SK-N-MC (cell line): ENCODE results near the gene PCNX2.

Source experiments
- DNase-seq: peaks from one replicate; pipeline ENCODE4 v3.0.0-alpha.2; 2011; ENCODE audit warnings: low read depth, low spot score
- H3K27ac ChIP-seq: fragments of 200-600 bp; sonication (generic); 2 replicates; pipeline ENCODE4 v1.5.1; 2016; ENCODE audit warnings: mixed run types
- H3K36me3 ChIP-seq: fragments of 200-600 bp; sonication (generic); 2 replicates; pipeline ENCODE4 v1.6.1; 2017; ENCODE audit warnings: antibody characterized with exemption, low read length, mixed read lengths; ENCODE audit not compliant: insufficient read depth
- H3K4me3 ChIP-seq: fragments of 200-600 bp; sonication (generic); 2 replicates; pipeline ENCODE4 v1.5.1; 2016
- H3K9ac ChIP-seq: fragments of 200-600 bp; sonication (generic); 2 replicates; pipeline ENCODE4 v1.8.0; 2017; ENCODE audit warnings: mixed run types, mixed read lengths; ENCODE audit not compliant: insufficient read length
- H3K9me3 ChIP-seq: fragments of 200-600 bp; sonication (generic); 2 replicates; pipeline ENCODE4 v1.6.1; 2017; ENCODE audit warnings: low read depth, mild to moderate bottlenecking, antibody characterized with exemption, low read length, moderate library complexity, mixed read lengths
- EZH2 ChIP-seq: fragments of 200-600 bp; sonication (generic); IDR thresholded peaks from one replicate; pipeline ENCODE4 v1.6.1; 2017; ENCODE audit warnings: antibody characterized with exemption
- FOXP2 ChIP-seq: optimal IDR thresholded peaks from 2 replicates; pipeline ENCODE3; 2011; ENCODE audit warnings: mild to moderate bottlenecking, moderate library complexity; ENCODE audit not compliant: insufficient read depth; ENCODE audit errors: extremely low read length, control extremely low read depth
- POLR2AphosphoS5 ChIP-seq: IDR thresholded peaks from 2 replicates; pipeline ENCODE4 v1.6.1; 2012; ENCODE audit warnings: mild to moderate bottlenecking, low read depth, low read length, borderline replicate concordance

Gene PCNX2

GRCh38 chr1:232999956-233000625 is 295.4 kb downstream of the PCNX2 start:
- Histone ChIP-seq H3K27ac (no peak overlapping the region), H3K9me3 (no peaks in the 10 kb centered on the region), H3K36me3 (no peaks in the 10 kb centered on the region), H3K9ac (no peak overlapping the region), H3K4me3 (no peak overlapping the region)
- no peak for DNase-seq
- TF ChIP-seq FOXP2 (no peak), EZH2 (no peak), POLR2AphosphoS5 (no peak)

GRCh38 chr1:232998646-232999045 is 296.9 kb downstream of the PCNX2 start:
- Histone ChIP-seq H3K36me3 (no peaks in the 10 kb centered on the region), H3K4me3 (no peak overlapping the region), H3K9me3 (no peaks in the 10 kb centered on the region), H3K27ac (no peak overlapping the region), H3K9ac (no peak overlapping the region)
- TF ChIP-seq FOXP2 = no peak
- no peak for TF ChIP-seq POLR2AphosphoS5
- no peak for TF ChIP-seq EZH2
- no peak for DNase-seq

- no peak for TF ChIP-seq POLR2AphosphoS5
- no peak for TF ChIP-seq FOXP2
- TF ChIP-seq EZH2 = no peak
- Histone ChIP-seq H3K9ac (no peak overlapping the region), H3K27ac (no peak overlapping the region), H3K9me3 (no peaks in the 10 kb centered on the region), H3K36me3 (no peaks in the 10 kb centered on the region), H3K4me3 (no peak overlapping the region)
- no peak for DNase-seq
Observed at GRCh38 chr1:232998138-232998537, 297.4 kb downstream of the PCNX2 start.

- Histone ChIP-seq H3K9ac (no peak overlapping the region), H3K27ac (no peak overlapping the region), H3K9me3 (no peaks in the 10 kb centered on the region), H3K36me3 (no peaks in the 10 kb centered on the region), H3K4me3 (no peak overlapping the region)
- DNase-seq = no peak
- TF ChIP-seq FOXP2 (no peak), EZH2 (no peak), POLR2AphosphoS5 (no peak)
Observed at GRCh38 chr1:232996143-232996542, 299.4 kb downstream of the PCNX2 start.

GRCh38 chr1:232995189-232995588 is 300.3 kb downstream of the PCNX2 start:
- H3K4me3 ChIP-seq = no peak overlapping the region
- no peak overlapping the region for H3K27ac ChIP-seq
- no peak overlapping the region for H3K9ac ChIP-seq
- no peaks in the 10 kb centered on the region for H3K9me3 ChIP-seq
- TF ChIP-seq POLR2AphosphoS5 = no peak
- no peak for TF ChIP-seq FOXP2
- TF ChIP-seq EZH2 = no peak
- DNase-seq = no peak
- H3K36me3 ChIP-seq = no peaks in the 10 kb centered on the region

GRCh38 chr1:232993555-232993954 is 302.0 kb downstream of the PCNX2 start:
- H3K27ac ChIP-seq = no peak overlapping the region
- no peaks in the 10 kb centered on the region for H3K36me3 ChIP-seq
- DNase-seq = no peak
- H3K9me3 ChIP-seq = no peaks in the 10 kb centered on the region
- H3K4me3 ChIP-seq = no peak overlapping the region
- TF ChIP-seq FOXP2 (no peak), POLR2AphosphoS5 (no peak), EZH2 (no peak)
- no peak overlapping the region for H3K9ac ChIP-seq

- Histone ChIP-seq H3K9ac (no peak overlapping the region), H3K4me3 (no peak overlapping the region), H3K9me3 (no peaks in the 10 kb centered on the region), H3K36me3 (no peaks in the 10 kb centered on the region), H3K27ac (no peak overlapping the region)
- TF ChIP-seq EZH2 (no peak), FOXP2 (no peak), POLR2AphosphoS5 (no peak)
- no peak for DNase-seq
Observed at GRCh38 chr1:232992227-232992626, 303.3 kb downstream of the PCNX2 start.

- Histone ChIP-seq H3K4me3 (no peak overlapping the region), H3K9ac (no peak overlapping the region), H3K36me3 (no peaks in the 10 kb centered on the region), H3K9me3 (no peaks in the 10 kb centered on the region), H3K27ac (no peak overlapping the region)
- no peak for TF ChIP-seq POLR2AphosphoS5
- no peak for DNase-seq
Observed at GRCh38 chr1:232991238-232991637, 304.3 kb downstream of the PCNX2 start.
